ENCODE measurements around the gene HSPA12A.

HSPA12A gene, protein sequence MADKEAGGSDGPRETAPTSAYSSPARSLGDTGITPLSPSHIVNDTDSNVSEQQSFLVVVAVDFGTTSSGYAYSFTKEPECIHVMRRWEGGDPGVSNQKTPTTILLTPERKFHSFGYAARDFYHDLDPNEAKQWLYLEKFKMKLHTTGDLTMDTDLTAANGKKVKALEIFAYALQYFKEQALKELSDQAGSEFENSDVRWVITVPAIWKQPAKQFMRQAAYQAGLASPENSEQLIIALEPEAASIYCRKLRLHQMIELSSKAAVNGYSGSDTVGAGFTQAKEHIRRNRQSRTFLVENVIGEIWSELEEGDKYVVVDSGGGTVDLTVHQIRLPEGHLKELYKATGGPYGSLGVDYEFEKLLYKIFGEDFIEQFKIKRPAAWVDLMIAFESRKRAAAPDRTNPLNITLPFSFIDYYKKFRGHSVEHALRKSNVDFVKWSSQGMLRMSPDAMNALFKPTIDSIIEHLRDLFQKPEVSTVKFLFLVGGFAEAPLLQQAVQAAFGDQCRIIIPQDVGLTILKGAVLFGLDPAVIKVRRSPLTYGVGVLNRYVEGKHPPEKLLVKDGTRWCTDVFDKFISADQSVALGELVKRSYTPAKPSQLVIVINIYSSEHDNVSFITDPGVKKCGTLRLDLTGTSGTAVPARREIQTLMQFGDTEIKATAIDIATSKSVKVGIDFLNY

DNA sequence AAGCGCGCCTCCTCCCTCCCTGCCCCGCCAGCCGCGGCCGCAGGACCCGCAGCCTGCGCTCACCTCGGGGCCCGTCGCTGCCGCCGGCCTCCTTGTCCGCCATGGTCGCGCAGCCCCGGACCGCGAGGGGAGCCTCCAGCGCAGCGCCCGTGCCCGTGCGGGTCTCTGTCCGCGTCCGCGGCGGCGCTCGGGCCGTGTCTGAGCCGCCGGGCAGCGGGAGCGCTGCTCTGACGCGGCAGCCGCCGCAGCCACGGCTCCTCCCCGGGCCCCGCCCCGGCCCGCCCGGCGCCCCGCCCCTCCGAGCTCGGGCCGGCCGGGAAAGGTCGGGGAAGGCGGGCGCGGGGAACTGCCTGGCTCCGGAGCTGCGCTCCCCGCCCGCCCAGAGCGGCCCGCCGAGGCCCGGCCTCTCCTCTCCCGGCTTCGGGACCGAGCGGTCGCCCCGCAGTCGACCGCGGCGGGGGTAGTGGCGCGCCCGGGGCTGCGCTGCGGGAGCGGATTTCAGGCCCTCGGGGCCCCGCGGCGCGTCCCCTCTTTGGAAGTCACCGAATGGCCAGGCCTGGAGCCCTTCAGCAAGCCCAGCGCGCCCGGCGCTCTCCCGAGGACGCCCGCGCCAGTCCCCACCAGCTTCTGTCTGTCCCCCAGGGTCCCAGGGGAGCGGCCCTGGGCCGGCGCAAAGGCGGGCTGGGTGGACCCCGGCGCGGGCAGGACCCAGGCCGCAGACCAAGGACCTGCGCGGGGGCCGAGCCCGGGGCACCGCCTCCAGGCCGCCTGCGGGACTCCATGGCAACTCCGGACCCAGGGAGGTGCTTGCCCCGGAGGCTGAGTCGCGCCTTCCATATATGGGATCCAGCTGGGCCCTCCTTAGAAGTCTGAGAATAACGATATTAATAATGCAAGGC lies at the start of gene HSPA12A:
Gene HSPA12A (minus strand): TSS at position 200 of the 899 bp plus-strand sequence. CDS start 97 bp downstream, at position 103.
- no peak for DNase-seq

DNA sequence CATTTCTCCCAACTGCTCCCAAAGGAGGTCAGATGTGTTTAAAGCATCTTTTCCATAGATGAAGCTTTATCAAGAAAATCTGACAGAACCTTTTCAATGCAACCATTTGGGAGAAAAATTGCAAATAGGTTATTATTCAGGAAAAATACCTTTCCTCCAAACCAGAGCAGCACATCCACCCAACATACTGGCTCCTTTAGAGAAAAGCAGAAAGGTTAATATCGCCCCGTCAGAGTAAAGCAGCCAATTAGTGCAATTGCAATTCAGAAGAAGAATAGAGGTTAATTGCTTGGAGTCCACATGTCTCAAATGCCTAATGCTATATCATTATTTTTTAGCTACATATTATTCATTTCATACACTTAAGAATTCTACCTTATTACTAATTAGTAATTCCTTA lies 48.9 kb upstream of the HSPA12A start:
- no peak for DNase-seq

DNA sequence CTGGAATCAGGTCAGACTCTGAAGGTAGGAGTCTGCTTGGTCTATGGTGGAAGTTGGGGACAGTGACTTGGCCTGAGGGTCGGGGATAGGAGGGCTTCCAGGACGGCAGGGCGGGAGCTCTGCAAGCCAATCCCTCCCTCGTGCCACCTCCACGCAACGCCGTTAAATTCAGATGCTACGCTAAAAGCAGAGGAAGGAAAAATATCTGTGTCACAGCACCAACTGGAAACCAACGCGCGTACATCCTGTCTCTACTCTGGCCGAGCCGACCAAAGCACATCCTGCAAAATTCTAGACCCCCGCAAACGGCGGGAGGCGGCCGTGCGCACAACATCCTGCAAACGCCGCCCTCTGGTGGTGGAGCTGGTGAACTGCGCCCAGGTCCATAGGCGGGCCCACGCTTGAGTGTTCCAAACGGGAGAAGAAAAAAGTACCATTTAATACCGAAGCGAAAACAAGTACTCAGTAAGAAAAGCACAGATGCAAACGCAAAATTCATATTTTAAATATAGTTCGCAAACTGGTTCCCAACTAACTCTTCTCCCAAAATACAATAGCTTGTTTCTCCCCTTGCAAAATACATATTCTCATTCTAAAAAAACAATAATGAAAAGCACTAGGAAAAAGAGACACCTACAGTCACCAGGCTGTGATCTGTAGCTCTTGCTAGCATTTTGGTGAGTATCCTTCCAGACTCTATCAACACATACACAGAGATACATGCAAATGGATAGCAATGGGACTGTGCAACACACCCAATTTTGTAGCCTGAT lies 45.7 kb upstream of the HSPA12A start:
- no peak for DNase-seq

DNA sequence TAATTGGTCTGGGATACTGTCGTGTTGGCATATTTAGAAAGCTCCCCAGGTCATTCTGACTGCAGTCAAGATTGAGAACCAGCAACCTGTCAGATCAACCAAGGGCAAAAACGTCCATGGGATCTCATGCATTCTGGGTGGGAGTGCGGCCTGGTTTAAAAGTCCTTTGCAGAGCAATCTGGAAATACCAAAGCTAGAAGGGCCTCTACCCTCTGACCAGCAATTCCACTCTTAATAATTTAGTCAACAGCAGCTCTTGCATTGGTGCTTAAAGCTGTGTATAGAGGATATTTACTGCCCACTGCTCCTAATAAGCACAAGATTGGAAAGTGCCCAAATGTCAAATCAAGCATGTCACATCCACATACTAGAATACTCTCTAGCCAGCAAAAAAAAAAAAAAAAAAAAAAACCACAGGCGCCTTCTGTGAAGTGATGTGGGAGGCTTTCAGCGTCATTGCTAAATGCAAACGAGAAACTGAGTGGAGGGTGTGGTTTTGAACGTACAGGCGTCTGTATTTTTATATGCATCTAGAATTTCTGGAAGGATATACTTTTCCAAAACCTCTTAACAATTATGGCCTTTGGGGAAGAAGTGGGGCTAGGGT lies 44.8 kb upstream of the HSPA12A start:
- DNase-seq = peak; percentile 37

DNA sequence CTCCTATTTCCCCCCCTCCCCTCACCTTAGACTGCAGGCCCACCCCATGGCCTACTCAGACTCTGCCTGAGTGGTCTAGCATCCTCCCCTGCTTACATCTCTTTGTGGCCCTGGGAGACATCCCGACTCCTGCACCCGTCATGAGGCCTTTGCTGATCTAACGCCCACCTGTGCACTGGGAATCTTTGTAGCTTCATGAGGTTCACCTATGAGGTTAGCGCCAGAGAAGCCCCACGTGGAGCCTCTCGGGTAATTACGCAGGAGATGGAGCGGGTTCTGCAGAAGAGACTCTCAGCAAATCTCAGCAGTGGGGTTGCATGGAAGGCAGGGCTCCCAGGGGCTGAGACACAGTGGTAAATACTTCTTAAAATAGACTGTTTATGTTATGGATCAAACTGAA lies 43.5 kb upstream of the HSPA12A start:
- no peak for DNase-seq

DNA sequence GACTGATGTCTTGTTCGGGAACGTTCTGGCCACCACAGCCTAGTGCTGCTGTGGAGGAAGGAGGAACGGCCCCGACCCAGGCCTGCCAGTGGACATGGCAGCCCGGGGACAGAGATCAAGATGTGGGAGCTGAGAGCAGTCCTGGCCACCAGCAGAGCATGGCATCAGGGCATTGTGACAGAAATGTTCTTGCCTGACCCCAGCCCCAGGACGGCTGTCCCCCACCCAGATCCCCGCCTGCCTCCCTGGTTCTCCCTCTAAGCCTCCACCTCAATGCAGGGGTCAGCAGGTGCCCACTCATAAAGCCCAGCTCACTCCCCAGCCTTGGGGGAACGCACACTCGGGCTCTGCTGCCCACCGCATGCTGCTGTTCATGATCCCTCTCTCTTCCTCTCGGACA lies 42.9 kb upstream of the HSPA12A start:
- DNase-seq = no peak

DNA sequence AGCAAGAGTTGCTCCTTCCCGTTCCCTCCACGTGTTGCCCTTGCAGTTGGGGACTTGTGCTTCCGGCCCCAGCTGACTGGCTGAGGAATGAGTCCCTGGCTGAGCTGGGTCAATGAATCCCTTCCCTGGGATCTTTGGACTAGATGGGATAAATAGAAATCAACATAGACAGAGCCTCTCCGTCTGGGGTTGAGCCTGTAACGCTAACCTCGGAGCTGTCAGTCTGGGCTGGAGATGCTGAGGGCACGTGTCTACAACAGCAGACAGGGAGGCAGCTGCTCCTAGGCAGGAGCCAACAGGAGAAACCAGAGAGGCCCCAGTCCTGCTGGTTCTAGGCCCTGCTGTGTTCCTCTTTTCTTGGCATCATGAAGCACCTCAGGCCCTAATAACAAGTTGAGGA lies 42.3 kb upstream of the HSPA12A start:
- no peak for DNase-seq

DNA sequence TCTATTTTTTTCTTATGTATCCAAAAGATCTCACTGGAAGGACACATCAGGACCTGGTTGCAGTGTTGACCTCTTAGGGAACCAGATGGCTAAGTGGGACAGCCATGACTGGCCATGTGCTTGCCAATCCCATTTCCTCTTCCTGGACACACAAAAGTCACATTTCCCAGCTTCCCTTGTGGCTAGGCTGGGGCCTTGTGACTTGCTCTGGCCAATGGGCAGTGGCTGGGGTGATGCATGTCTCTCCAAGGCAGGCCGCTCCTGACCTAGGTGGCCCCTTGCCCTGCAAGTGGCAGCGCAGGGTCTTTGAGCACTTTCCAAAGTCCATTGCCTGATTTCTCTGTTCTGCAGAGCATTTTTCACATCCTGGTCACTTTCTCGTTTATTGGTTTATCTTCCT lies 41.7 kb upstream of the HSPA12A start:
- no peak for DNase-seq

DNA sequence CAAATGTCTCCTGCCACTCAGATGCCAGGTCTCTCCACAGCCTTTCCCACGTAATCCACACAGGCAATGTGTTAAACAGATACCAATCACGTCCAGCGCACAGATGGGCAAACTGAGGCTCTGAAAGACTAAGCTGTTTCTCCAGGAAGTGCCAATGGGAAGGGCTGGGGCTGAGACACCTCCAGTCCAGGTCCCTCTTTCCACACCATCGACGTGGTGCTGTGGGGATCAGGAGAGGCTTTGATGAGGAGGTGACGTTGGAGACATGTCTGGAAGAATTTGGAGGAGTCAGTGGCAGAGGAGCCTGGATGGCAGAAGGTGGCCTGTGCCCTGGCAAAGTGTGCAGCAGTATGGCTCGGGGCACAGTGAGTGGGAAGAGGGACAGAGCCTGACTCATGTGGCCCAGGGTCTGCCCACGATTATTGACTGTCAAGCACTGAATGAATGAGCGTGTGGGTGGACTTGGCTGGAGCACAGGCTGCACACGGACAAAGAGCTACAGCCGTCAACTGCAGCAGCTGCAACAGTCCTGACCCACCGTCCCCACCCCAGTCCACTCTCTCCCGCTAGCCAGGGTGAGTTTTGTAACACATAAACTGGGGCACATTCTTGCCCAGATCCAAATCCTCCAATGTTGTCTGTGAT lies 40.8 kb upstream of the HSPA12A start:
- DNase-seq = no peak

DNA sequence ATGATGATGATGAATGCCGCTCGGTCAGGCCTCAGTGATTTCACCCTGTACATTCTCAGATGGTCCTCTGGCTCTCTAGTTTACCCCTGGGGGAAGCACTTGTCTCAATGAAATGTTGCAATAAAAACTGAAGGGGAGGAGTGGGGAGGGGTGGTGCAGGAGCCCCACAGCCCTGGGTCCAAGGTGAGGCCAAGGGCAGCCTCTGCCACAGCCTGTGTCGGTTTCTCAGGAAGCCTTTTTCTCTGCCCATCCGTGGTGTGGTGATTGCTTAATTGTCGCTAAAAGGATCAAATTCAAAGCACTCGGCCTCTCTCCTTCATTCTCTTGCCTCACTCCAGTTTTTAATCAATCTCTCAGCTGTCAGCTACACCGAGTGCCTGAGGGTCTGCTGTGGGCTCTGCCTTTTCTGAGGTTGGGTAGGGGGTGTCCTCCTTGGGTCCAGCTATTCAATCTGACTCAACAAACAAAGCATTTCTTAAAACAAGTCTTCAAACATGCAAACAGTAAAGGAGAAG lies 39.1 kb upstream of the HSPA12A start:
- DNase-seq = no peak

DNA sequence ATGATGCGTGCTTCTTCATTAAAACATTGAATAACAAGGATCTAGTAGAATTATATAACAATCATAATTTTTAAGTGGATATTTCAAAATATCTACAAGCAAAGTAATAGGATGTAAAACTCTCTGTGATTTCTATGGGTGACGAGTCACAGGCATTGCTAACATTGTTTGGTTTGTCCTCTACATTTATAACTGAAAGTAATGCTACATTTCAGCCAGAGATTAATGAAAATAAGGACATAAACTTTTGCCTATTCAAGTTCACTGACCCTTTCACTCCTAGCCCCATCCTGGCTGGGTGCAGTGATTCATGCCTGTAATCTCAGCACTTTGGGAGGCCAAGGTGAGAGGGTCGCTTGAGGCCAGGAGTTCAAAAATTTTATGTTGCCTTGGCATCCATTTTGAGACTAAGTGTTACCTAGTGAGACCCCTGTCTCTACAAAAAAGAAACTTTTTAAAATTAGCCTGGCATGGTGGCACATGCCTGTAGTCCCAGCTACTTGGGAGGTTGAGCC lies 38.4 kb upstream of the HSPA12A start:
- no peak for DNase-seq

DNA sequence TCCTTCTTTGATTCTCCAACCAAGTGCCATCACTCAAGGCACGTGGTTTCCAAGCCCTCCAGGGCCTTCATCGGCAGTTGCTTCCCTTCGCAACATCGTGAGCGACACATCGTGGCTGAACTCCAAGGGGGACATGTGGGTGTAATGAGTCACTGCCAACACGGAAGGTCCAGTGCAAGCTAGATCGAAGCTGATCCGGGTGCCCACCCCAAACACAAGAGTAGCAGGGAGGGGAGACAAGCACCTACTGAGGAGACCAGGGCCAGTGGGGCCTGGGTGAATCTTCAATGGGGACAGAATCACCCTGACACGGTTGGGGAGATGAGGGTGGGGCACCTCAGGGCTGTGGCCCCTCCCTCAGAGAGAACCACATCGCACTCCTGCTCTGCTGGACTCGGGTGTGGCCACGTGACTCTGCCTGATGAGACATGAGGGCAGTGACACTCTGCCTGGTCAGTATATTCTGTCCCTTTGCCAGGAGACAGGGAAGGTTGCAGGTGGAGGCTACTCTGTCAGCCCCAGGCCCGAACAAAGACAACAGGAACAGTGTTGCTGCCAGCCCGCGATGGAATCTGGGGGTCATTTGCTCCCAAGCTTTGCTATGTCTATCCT lies 36.8 kb upstream of the HSPA12A start:
- no peak for DNase-seq

DNA sequence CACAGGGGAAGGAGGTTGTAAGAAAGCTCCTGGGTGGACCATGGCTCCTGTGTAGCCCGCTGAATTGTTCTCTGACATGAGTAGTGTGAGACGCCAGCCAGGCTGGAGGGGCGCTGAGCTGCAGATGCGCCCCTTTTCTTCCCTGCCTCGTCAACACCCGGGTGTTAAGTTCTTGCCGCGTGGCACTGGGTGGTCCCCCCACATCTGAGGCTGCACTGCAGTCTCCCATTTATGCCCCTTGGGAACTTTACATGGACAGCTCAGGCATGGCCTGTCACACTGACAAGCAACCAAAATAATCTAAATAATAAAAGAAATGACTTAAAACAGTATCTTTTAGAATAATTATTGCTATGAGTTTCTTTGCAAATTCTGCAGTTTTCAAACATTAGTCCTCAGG lies 34.6 kb upstream of the HSPA12A start:
- DNase-seq = no peak

DNA sequence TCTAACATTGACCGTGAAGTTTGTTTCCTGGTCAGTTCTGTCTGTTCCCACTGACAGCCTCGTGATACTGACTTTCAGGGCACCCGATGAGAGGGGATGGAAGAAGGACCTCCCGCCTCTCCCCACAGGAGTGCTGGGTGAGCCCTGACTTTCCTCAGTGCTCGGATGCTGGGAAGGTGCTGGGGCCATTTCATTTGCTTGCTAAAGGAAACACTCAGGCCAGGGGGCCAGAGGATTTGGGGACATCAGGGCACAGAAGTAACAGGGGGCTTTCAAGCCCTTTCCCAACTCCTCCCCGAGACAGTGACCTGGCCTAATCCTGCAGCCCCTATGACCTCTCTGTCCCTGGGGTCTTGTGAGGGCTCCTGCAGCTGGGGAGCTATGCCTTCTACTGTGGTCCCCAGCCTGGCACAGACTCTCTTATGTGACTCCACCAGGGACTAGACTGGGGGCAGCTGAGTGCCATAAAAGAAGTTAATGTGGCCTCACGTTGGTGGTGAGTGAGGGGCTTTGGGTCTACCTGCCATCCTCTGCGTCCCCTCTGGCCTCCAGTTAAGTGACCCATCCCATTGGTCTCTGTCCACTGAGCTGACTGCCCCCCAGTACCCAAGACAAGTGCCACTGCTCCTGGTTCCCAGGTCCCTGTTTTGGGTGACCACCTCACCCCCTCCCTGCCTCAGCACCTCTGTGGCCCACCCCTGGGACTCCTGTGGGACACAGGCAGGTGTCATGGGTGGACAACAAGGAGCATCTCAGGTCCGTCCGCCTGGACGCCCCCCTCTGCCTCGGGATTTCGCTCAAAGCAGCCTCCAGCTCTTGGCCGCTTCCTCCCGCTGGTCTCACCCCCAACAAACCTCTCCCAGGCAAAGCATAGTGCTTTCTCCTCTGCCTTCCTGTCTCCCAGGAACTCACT lies 33.4 kb upstream of the HSPA12A start:
- DNase-seq = no peak

DNA sequence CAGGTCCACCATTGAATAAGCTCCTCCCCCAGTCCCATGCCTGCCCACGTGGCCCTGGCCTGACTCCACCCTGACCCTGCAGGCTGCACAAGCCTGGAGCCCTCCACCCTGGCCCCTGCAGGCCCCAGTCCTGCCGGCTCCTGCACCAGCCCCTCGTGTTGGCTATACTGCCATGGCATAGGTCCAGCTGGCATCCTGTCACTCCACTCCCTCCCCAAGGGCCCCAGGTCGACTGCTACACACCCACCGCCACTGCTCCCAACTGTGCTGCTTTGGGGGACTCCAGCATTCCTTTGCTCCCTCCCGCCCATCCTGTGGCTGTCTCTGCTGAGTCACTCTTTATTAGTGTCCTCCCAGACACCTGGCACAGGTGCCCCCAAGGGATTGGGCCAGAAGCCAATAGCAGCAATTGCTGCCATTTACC lies 32.4 kb upstream of the HSPA12A start:
- DNase-seq = peak; percentile 6

DNA sequence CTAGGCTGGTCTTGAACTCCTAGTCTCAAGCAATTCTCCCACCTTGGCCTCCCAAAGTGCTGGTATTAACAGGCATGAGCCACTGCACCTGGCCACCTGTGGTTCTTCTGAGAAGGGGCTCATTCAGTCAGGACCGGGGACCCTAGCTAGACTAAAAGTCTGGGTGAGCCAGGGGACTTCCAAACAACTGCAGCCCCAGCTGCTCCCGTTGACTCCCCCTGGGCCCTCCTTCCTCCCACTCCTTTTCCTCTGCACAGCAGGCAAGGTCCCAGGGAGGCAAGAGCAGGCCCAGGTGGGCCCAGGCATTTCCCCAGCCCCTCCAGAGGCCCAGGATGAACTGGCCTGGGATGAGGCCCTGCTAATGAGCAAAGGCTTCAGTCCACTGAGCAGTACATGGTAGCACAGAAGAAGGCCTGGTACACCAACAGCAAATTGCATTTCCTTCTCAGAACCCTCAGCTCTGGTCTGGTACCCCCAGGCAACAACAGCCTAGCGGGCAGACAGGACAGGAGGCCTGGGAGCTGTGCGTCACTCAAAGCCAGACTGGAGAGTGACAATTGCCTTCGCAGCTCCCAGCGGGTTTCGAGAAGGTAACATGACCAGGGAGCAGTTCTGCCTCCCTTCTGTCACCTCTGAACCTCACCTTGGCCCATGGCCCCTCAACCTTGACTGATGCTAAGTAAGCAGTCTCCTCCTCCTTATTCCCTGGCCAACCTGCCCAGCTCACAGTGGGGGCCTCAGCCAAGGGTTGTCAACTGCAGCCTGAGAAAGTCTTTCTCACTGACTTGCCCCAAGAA lies 30.7 kb upstream of the HSPA12A start:
- DNase-seq = no peak

DNA sequence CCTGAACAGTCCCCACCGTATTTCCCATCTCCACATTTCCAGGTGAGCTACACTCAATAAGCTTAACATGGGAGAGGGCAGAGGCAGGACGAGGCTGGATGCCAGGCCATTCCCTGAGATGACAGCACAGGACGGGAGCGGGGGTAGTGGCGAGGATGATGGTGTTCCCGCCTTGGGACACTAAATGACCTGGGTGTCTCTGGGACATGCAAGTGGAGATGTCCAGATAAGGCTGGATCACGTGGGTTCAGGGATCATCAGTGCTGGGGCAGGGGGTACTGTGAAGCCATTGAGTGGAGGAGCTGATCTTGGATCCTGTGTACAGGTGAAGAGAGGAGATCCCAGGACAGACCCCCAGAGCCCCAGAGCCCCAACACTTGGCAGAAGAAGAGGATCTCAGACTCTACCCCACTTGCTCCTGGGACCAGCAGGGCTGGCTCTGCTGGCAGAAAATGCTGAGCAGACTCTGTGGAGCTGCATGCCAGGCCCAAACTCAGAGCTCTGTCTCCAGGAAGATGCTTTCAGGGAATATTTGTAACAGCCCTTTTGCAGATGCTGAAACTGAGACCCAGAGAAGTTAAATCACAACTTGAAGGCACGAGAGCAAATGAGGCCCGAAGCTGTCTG lies 29.7 kb upstream of the HSPA12A start:
- no peak for DNase-seq

Measured in DMS79 (cell line).